Upper lobe of left lung (tissue), 4 donors: ENCODE measurements around the gene NUP58.

Source experiments
- CTCF ChIP-seq, 6 experiments: fragments of 450-650 bp in 4 of 6; fragments of 200-600 bp in 2 of 6; sonication (generic) in 2 of 6; IDR thresholded peaks; one replicate each; pipeline ENCODE4 v1.5.1; 2016 to 2019; ENCODE audit warnings: antibody characterized with exemption in 6 of 6
- POLR2A ChIP-seq, 4 donors: fragments of 450-650 bp; IDR thresholded peaks; one replicate each; pipeline ENCODE4 v1.5.1; 2016 to 2017; ENCODE audit warnings: antibody characterized with exemption in 4 of 4, mild to moderate bottlenecking in 2 of 4

GRCh38 chr13:25365720-25366235 is 64.4 kb downstream of the NUP58 start:
- TF ChIP-seq CTCF (IDR thresholded peaks at IDR 0.05) = no peak
- no peak for TF ChIP-seq POLR2A (IDR thresholded peaks at IDR 0.05)
